ENCODE results near the gene APOOL. TPM values are rescaled to one million over a fixed set of nuclear protein-coding genes. Genes with fewer than 3 reads are reported as not detected.

Gene APOOL
- total and polyA plus RNA-seq, 10 donors = 1.5 to 14.4 (median 8.8) TPM

DNA sequence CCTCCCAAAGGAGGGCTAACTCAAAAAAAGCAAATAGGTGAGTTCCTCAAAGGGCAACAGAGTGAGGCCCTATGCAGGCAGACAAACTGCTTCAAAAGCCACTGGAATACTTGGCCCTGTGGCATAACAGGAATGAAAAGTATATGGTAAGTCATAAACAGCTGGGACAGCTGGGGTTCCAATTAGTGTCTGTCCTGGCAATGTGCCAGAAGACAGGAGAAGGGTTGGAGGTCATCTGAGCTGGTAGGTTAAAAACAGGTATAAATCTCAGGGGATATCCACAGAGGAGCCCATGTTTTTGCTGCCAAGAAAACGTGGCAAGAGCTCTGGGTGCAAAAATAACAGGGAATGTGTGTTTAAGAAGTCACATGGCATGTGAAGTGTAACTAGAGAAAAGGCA is 111.6 kb downstream of the APOOL start:
- intact Hi-C loops (cut with DNase I; ENCODE audit: low total_unique reads) = no loop called here
- H3K27ac ChIP-seq = no peak overlapping the region
- no peaks in the 10 kb centered on the region for H3K4me1 ChIP-seq
- no peaks in the 10 kb centered on the region for H3K9me3 ChIP-seq
- H3K36me3 ChIP-seq = no peaks in the 10 kb centered on the region
- H3K27me3 ChIP-seq (replicated peaks in 1 of 7) = peaks cover 0 to 10% (median 0%) of the 10 kb centered on the region in 7 donors
- WGBS, 5 donors = 12 to 56% (median 41%) methylated on average over 1 of the region's 1 CpG
- H3K4me3 ChIP-seq = no peak overlapping the region
- no peak for TF ChIP-seq POLR2AphosphoS5 (IDR thresholded peaks at IDR 0.05)
- TF ChIP-seq, protein P1, sequence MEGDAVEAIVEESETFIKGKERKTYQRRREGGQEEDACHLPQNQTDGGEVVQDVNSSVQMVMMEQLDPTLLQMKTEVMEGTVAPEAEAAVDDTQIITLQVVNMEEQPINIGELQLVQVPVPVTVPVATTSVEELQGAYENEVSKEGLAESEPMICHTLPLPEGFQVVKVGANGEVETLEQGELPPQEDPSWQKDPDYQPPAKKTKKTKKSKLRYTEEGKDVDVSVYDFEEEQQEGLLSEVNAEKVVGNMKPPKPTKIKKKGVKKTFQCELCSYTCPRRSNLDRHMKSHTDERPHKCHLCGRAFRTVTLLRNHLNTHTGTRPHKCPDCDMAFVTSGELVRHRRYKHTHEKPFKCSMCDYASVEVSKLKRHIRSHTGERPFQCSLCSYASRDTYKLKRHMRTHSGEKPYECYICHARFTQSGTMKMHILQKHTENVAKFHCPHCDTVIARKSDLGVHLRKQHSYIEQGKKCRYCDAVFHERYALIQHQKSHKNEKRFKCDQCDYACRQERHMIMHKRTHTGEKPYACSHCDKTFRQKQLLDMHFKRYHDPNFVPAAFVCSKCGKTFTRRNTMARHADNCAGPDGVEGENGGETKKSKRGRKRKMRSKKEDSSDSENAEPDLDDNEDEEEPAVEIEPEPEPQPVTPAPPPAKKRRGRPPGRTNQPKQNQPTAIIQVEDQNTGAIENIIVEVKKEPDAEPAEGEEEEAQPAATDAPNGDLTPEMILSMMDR (IDR thresholded peaks at IDR 0.05 in 8 of 11, conservative IDR thresholded peaks at IDR 0.05 in 3 of 11) = no peak
- TF ChIP-seq POLR2A (IDR thresholded peaks at IDR 0.05) = no peak
- DNase-seq = no peak

DNA sequence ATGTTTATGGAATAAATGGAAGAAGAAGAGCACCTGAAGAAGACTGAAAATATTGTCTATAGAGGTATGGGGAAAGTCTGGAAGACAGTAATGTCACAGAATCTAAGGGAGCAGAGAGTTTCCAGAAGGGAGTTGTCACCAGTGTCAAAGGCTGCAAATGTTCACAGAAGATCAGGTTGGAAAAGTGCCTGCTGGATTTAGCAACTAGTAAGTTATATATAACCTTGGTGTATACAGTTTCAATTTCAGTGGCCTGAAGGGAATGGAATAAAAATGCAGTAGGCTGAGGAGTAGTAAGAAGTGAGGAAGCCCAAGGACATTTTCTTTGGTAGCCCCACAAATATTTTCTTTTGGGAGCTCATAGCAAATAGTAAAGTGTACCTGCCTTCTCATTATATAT is 132.7 kb downstream of the APOOL start:
- no peak for DNase-seq
- Histone ChIP-seq H3K9me3 (no peaks in the 10 kb centered on the region), H3K4me3 (no peak overlapping the region), H3K4me1 (no peaks in the 10 kb centered on the region), H3K36me3 (no peaks in the 10 kb centered on the region), H3K27ac (no peak overlapping the region), H3K27me3 (replicated peaks in 1 of 7) (no peaks in the 10 kb centered on the region)
- intact Hi-C loops (cut with DNase I; ENCODE audit: low total_unique reads) = no loop called here
- TF ChIP-seq, protein P1 (IDR thresholded peaks at IDR 0.05 in 8 of 11, conservative IDR thresholded peaks at IDR 0.05 in 3 of 11) = no peak
- TF ChIP-seq POLR2A (IDR thresholded peaks at IDR 0.05) (no peak), POLR2AphosphoS5 (IDR thresholded peaks at IDR 0.05) (no peak)

DNA sequence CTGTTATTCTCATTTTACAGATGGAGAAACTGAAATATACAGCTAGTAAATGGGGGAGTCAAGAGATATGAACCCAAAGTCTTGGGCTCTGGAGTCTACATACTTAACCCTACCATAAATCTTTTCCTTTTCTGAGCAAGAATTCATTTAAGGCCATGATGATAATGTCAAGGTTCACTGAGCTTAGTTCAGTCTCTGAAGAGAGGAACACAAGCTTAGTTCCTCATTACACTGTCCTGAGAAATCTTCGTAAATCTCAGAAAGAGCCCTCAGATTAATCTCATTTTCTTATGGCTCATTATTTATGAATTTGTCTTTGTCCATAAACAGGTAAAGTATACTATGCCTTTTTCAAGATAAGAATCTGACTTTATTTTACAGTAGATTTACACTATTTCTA is 135.7 kb downstream of the APOOL start:
- TF ChIP-seq POLR2A (IDR thresholded peaks at IDR 0.05) (no peak), POLR2AphosphoS5 (IDR thresholded peaks at IDR 0.05) (no peak)
- TF ChIP-seq, protein P1 (IDR thresholded peaks at IDR 0.05 in 8 of 11, conservative IDR thresholded peaks at IDR 0.05 in 3 of 11) = no peak
- H3K9me3 ChIP-seq = no peaks in the 10 kb centered on the region
- no peaks in the 10 kb centered on the region for H3K27me3 ChIP-seq (replicated peaks in 1 of 7)
- no peaks in the 10 kb centered on the region for H3K4me1 ChIP-seq
- intact Hi-C loops (cut with DNase I; ENCODE audit: low total_unique reads) = no loop called here
- no peak for DNase-seq
- no peak overlapping the region for H3K27ac ChIP-seq
- 63 to 85% (median 78%) methylated on average over 1 of the region's 1 CpG for WGBS, 5 donors
- H3K36me3 ChIP-seq = no peaks in the 10 kb centered on the region
- no peak overlapping the region for H3K4me3 ChIP-seq

DNA sequence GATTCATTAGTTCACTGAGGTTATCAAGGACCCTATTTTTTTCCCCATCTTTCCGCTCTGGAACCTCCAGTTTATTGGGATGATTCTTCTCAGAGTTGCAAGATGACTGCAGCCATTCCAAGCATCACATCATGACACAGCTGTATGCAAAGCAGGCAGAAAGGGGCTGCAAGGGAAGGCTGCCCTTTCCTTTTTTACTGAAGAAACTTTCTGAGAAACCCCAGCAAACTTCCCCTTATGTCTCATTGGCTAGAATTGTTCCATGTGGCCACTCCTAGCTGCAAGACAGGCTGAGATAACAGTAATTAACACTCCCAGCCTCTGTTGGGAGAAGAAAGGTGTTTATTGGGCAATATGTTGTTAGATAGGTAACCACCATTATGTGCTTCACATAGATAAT is 137.3 kb downstream of the APOOL start:
- Histone ChIP-seq H3K27me3 (replicated peaks in 1 of 7) (no peaks in the 10 kb centered on the region), H3K4me1 (no peaks in the 10 kb centered on the region), H3K9me3 (no peaks in the 10 kb centered on the region), H3K36me3 (no peaks in the 10 kb centered on the region), H3K27ac (no peak overlapping the region), H3K4me3 (no peak overlapping the region)
- 63 to 95% (median 84%) methylated on average over 1 of the region's 1 CpG for WGBS, 5 donors
- TF ChIP-seq POLR2A (IDR thresholded peaks at IDR 0.05) = no peak
- no peak for TF ChIP-seq POLR2AphosphoS5 (IDR thresholded peaks at IDR 0.05)
- TF ChIP-seq, protein P1 (IDR thresholded peaks at IDR 0.05 in 8 of 11, conservative IDR thresholded peaks at IDR 0.05 in 3 of 11) = no peak
- intact Hi-C loops (cut with DNase I; ENCODE audit: low total_unique reads) = no loop called here
- no peak for DNase-seq

Other genes with a start within 250 kb of the APOOL start
- gene SATL1, start 239.9 kb downstream of the APOOL start, total RNA-seq = not detected
- not detected for gene SATL1, start 239.9 kb downstream of the APOOL start, polyA plus RNA-seq
- 1 to 10 TPM; 3.7 to 9.6 (median 4.6) TPM for gene ZNF711, start 240.1 kb downstream of the APOOL start, total RNA-seq
- 1 to 10 TPM; 1.9 to 4.3 (median 3.6) TPM for gene ZNF711, start 240.1 kb downstream of the APOOL start, polyA plus RNA-seq